GM20431 (cell line): ENCODE data around the gene RICTOR.
"Not testable (repeated sequence)": the region's sequence is repeated elsewhere in the genome, so short reads cannot be mapped to it uniquely, and the experiment has no call there.

Experiments
- in situ Hi-C: fragments of 300-500 bp; cut with MseI, MboI; formaldehyde crosslinking; loops from one replicate; pipeline ENCODE4 v1.15.0; 2020; ENCODE audit warnings: low sequenced_read_pairs; ENCODE audit not compliant: unreplicated experiment

Gene RICTOR

GRCh38 chr5:39058178-39058921 is 15.8 kb downstream of the RICTOR start:
- in situ Hi-C loops = no loop called here

DNA sequence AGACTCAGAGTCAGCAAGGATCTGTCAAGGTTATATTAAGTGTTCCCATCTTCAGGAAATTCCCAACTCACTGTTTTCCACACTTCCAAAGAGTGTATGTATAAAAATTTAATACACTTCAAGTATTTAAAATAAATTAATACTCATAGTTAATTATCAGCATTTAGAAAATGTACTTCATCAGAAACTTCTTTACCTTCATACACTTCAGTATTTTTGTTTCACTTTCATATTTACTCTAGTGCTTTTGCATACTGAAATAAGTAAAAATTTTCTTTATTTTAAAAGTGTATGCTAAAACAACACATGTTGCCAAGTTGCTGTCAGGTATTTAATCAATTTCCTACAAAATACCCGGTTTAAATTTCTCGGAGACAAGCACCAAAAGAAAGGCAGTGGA is 16.5 kb downstream of the RICTOR start:
- in situ Hi-C loops = no loop called here

DNA sequence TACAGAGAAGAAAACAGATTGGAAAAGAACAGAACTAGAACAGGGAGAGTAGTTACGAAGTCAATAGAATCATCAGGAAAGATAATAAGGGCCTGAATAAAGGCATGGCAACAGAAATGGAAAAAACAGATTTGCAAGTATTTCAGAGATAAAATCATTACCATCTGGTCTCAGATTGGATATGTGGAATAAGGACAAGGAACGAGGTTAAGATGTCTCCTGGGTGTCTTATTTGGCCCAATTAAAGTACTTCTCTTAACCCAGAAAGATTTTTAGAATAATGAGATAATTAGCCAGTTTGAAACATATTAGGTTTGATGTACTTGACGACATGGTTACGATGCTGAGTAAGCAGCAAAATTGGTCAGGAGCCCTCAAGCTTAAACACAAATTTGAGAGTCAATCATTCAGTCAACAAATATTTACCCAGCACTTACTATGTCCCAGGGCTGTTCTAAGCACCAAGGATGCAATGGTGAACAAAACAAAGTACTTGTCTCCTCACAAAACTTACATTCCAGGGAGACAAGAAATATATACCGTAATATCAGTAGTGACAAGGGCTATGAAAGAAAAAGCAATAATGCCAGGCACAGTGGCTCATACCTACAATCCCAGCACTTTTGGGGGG is 18.3 kb downstream of the RICTOR start:
- in situ Hi-C loops = no loop called here

- in situ Hi-C loops = no loop called here
Measured at GRCh38 chr5:39055027-39055767, 19.0 kb downstream of the RICTOR start.

DNA sequence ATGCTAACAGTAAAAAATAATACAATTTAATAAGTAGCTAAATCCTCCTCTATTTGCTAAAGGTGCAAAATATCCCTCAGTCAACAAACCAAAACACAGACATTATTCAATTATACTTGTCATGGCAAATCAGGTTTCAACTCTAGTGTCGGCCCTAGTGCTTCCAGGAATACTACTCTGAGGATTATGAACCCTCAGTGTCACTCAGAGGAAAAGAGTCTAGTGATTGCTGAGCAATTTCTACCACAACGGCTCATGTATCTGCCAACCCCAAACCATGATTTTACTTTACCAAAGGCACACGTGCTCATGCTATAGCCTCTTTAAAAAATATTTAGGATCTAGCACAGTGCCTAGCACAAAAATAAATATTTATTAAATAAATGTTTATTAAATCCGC is 21.0 kb downstream of the RICTOR start:
- in situ Hi-C loops = no loop called here

- in situ Hi-C loops = no loop called here
Measured at GRCh38 chr5:39052141-39052540, 22.1 kb downstream of the RICTOR start.

GRCh38 chr5:39049315-39049714 is 24.9 kb downstream of the RICTOR start:
- in situ Hi-C loops = no loop called here

GRCh38 chr5:39040875-39041274 is 33.3 kb downstream of the RICTOR start:
- in situ Hi-C loops = no loop called here

- in situ Hi-C loops = not testable (repeated sequence)
Measured at GRCh38 chr5:39034493-39034892, 39.7 kb downstream of the RICTOR start.

DNA sequence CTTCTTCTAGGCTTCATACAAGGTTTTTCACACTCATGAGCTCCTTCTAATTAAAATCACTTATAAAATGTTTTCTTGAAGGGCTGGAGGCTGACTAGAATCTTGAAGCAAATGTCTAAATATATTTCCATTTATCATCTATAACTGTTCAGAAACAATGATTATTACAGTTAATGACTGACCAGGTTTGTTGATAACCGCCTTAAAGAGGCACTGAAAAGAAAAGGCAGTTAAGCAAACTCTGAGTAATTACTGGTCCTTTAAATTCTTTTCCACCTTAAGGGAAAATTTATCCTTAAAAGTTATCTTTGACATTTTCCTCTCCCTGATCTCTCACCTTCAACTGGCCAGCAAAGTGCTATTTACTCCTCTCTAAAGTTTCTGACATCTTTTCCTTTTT is 43.2 kb downstream of the RICTOR start:
- in situ Hi-C loops = no loop called here

- in situ Hi-C loops = no loop called here
Measured at GRCh38 chr5:39025456-39025855, 48.7 kb downstream of the RICTOR start.

GRCh38 chr5:39024884-39025283 is 49.3 kb downstream of the RICTOR start:
- in situ Hi-C loops = no loop called here

- in situ Hi-C loops = no loop called here
Measured at GRCh38 chr5:39024005-39024404, 50.2 kb downstream of the RICTOR start.

GRCh38 chr5:39023121-39023520 is 51.1 kb downstream of the RICTOR start:
- in situ Hi-C loops = no loop called here

DNA sequence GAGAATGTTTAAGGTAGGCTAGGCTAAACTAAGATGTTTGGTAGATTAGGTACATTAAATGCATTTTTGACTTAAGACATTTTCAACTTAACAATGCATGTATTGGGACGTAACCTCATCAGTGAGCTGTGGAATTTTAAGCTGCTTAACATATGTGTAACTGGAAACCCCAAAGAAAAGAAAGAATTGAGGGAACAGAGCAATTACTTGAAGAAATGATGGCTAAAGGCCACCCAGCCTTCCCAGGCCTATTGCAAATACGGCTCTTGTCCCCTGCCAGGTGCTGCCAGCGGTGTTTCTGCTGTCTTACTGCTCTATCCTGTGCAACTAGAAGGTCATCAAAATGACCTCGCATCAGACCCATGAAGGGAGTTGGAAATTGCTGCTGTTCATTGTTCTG is 52.0 kb downstream of the RICTOR start:
- in situ Hi-C loops = no loop called here

DNA sequence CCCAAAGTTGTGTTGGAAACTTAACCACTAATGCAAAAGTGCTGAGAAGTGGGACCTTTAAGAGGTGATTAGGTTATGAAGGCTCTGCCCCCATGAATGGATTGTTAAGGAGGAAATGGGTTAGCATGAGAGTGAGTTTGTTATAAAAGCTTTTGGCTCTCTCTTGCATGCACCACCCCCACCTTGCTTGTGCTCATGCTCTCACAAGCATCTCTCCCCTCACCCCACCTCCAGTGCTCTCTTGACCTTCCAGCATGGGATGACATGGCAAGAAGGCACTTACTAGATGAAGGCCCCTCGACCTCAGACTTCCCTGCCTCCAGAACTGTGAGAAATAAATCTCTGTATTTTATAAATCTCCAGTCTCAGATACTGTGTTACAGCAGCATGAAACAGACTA is 52.8 kb downstream of the RICTOR start:
- in situ Hi-C loops = no loop called here

- in situ Hi-C loops = no loop called here
Measured at GRCh38 chr5:39020458-39020857, 53.7 kb downstream of the RICTOR start.

DNA sequence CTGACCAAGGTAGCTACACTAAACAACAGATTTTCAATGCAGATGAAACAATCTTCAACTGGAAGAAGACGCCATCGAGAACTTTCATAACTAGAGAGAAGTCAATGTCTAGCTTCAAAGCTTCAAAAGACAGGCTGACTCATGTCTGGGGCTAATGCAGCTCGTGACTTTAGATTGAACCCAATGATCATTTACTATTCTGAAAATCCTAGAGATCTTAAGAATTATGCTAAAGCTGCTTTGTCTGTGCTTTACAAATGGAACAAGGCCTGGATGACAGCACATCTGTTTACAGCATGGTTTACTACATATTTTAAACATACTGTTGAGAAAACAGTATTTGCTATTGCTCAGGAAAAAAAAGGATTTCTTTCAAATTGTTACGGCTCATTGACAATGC is 54.9 kb downstream of the RICTOR start:
- in situ Hi-C loops = no loop called here

DNA sequence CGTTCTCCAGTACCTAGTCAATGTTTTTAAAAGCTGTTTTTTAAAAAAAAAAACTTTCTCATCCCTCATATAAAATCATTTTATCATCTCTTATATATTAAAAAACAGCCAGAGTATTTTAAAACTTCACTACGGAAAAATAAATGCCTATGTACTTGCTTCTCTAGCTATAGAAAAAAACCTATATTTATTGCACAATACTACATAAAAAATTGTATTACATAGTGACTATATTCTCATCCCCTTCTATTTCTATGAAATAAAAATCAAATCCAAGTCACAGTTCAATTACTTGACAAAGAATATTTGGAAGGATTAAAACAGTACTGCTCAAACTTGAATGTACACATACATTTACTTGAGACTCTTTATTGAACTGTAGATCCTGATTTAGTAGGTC is 56.7 kb downstream of the RICTOR start:
- in situ Hi-C loops = no loop called here

- in situ Hi-C loops = no loop called here
Measured at GRCh38 chr5:39016587-39017275, 57.5 kb downstream of the RICTOR start.
